ENCODE data around the gene DOCK7. TPM values are rescaled to one million over a fixed set of nuclear protein-coding genes. Genes with fewer than 3 reads are reported as not detected.

DOCK7 gene
- polyA plus RNA-seq, 3 donors: 2.9 to 3.7 (median 3.5) TPM

DNA sequence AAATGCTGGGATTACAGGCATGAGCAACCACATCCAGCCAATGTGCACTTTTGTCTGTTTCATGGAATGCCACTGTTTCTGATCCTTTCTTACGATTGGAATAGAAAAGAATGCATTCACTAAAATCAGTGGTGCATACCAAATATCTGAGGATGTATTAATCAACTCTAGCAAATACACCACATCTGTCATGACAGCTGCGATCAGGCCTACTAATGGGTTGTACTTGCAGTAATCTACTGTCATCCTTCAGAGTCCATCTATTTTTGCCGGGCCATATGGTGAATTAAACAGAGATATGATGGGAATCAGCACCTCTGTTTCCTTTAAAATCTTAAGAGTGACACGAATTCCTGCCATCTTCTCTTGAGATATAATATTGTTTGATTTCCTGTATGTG, 259.8 kb downstream of the DOCK7 start:
- H3K27ac Mint-ChIP-seq: no peak overlapping the region
- Histone ChIP-seq H3K9ac (ENCODE audit: insufficient read depth, low read length, poor library complexity, severe bottlenecking) (no peak overlapping the region), H3K27ac (ENCODE audit: low read depth in 1 of 2, low read length in 2 of 2) (no peak overlapping the region), H3K36me3 (replicated peaks in 1 of 2; ENCODE audit: control insufficient read depth in 1 of 2, insufficient read depth in 2 of 2, low read length in 2 of 2) (no peaks in the 10 kb centered on the region), H3K4me1 (ENCODE audit: control insufficient read depth in 1 of 2, insufficient read depth in 2 of 2, low read length in 2 of 2) (no peaks in the 10 kb centered on the region), H3K4me3 (replicated peaks in 1 of 3; ENCODE audit: low read depth in 2 of 3, low read length in 3 of 3) (no peak overlapping the region), H3K9me3 (replicated peaks in 1 of 2; ENCODE audit: control insufficient read depth in 1 of 2, insufficient read depth in 1 of 2, low read length in 2 of 2) (no peaks in the 10 kb centered on the region), H3K4me2 (replicated peaks; ENCODE audit: extremely low read depth, low read length, poor library complexity, severe bottlenecking) (no peak overlapping the region), H4K20me1 (ENCODE audit: insufficient read depth, low read length) (no peaks in the 10 kb centered on the region), H2AFZ (ENCODE audit: insufficient read depth, low read depth, low read length, poor library complexity, severe bottlenecking) (no peak overlapping the region), H3K27me3 (ENCODE audit: control insufficient read depth in 2 of 2, insufficient read depth in 2 of 2, low read length in 2 of 2) (no peaks in the 10 kb centered on the region), H3K79me2 (ENCODE audit: insufficient read depth, low read length) (no peaks in the 10 kb centered on the region)
- H3K27me3 Mint-ChIP-seq (ENCODE audit: low read depth in 3 of 3): peaks cover 0 to 1% (median 0%) of the 10 kb centered on the region in 3 donors
- no peak overlapping the region for H3K4me3 Mint-ChIP-seq
- H3K36me3 Mint-ChIP-seq: no peaks in the 10 kb centered on the region
- intact Hi-C loops (cut with micrococcal nuclease): no loop called here
- peaks cover 13% of the 10 kb centered on the region for H3K4me1 Mint-ChIP-seq
- 100% methylated on average over 1 of the region's 4 CpGs for WGBS (ENCODE audit: insufficient coverage)
- H3K9me3 Mint-ChIP-seq: no peaks in the 10 kb centered on the region
- DNase-seq: no peak
- TF ChIP-seq, protein P1, sequence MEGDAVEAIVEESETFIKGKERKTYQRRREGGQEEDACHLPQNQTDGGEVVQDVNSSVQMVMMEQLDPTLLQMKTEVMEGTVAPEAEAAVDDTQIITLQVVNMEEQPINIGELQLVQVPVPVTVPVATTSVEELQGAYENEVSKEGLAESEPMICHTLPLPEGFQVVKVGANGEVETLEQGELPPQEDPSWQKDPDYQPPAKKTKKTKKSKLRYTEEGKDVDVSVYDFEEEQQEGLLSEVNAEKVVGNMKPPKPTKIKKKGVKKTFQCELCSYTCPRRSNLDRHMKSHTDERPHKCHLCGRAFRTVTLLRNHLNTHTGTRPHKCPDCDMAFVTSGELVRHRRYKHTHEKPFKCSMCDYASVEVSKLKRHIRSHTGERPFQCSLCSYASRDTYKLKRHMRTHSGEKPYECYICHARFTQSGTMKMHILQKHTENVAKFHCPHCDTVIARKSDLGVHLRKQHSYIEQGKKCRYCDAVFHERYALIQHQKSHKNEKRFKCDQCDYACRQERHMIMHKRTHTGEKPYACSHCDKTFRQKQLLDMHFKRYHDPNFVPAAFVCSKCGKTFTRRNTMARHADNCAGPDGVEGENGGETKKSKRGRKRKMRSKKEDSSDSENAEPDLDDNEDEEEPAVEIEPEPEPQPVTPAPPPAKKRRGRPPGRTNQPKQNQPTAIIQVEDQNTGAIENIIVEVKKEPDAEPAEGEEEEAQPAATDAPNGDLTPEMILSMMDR (IDR thresholded peaks at IDR 0.05): no peak

GRCh38 chr1:62426794-62427193, 261.4 kb downstream of the DOCK7 start:
- H3K4me3 Mint-ChIP-seq: no peak overlapping the region
- no peak for DNase-seq
- no peaks in the 10 kb centered on the region for H3K9me3 ChIP-seq (replicated peaks in 1 of 2; ENCODE audit: control insufficient read depth in 1 of 2, insufficient read depth in 1 of 2, low read length in 2 of 2)
- H4K20me1 ChIP-seq (ENCODE audit: insufficient read depth, low read length): no peaks in the 10 kb centered on the region
- H3K27me3 ChIP-seq (ENCODE audit: control insufficient read depth in 2 of 2, insufficient read depth in 2 of 2, low read length in 2 of 2): no peaks in the 10 kb centered on the region
- H3K9me3 Mint-ChIP-seq: no peaks in the 10 kb centered on the region
- peaks cover 13% of the 10 kb centered on the region for H3K4me1 Mint-ChIP-seq
- H3K79me2 ChIP-seq (ENCODE audit: insufficient read depth, low read length): no peaks in the 10 kb centered on the region
- no peak overlapping the region for H3K4me3 ChIP-seq (replicated peaks in 1 of 3; ENCODE audit: low read depth in 2 of 3, low read length in 3 of 3)
- no peak overlapping the region for H3K4me2 ChIP-seq (replicated peaks; ENCODE audit: extremely low read depth, low read length, poor library complexity, severe bottlenecking)
- TF ChIP-seq, protein P1 (IDR thresholded peaks at IDR 0.05): no peak
- H3K36me3 Mint-ChIP-seq: no peaks in the 10 kb centered on the region
- H3K27me3 Mint-ChIP-seq (ENCODE audit: low read depth in 3 of 3): peaks cover 0 to 1% (median 0%) of the 10 kb centered on the region in 3 donors
- H3K36me3 ChIP-seq (replicated peaks in 1 of 2; ENCODE audit: control insufficient read depth in 1 of 2, insufficient read depth in 2 of 2, low read length in 2 of 2): no peaks in the 10 kb centered on the region
- intact Hi-C loops (cut with micrococcal nuclease): no loop called here
- H3K27ac Mint-ChIP-seq: no peak overlapping the region
- H3K4me1 ChIP-seq (ENCODE audit: control insufficient read depth in 1 of 2, insufficient read depth in 2 of 2, low read length in 2 of 2): no peaks in the 10 kb centered on the region
- H2AFZ ChIP-seq (ENCODE audit: insufficient read depth, low read depth, low read length, poor library complexity, severe bottlenecking): no peak overlapping the region
- H3K27ac ChIP-seq (ENCODE audit: low read depth in 1 of 2, low read length in 2 of 2): no peak overlapping the region
- H3K9ac ChIP-seq (ENCODE audit: insufficient read depth, low read length, poor library complexity, severe bottlenecking): no peak overlapping the region
- WGBS (ENCODE audit: insufficient coverage): no CpG with 5 or more reads among the region's 1 CpG

Measured in CD14-positive monocyte (primary cell).